ENCODE results near the gene LIN7C.

DNA sequence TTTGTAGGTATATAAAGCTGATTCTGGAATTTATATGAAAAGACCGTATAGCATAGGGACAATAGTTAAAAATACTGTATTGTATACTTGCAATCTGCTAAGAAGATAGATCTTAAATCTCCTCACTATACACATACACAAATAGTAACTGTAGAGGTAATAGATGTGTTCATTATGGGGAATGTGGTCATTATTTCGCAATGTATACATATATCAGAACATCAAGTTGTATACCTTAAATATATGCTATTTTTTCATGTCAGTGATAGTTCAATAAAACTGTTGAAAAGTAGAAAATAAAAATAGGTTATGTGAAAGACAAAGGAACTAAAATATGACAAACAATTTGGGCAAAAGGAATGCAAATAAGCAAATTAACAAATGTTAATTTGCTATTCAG, 35.2 kb upstream of the LIN7C start:
- TF ChIP-seq POLR2A (IDR thresholded peaks at IDR 0.05; ENCODE audit: low read depth, low read length) = no peak
- no peak for TF ChIP-seq TAF1 (IDR thresholded peaks at IDR 0.05; ENCODE audit: low read depth, low read length)
- TF ChIP-seq POLR2AphosphoS5 (IDR thresholded peaks at IDR 0.05; ENCODE audit: low read depth, low read length) = no peak
- TF ChIP-seq SPI1 (IDR thresholded peaks at IDR 0.05; ENCODE audit: low read depth, low read length) = no peak
- TF ChIP-seq PAX5 (IDR thresholded peaks at IDR 0.05; ENCODE audit: insufficient read depth, low read length, severe bottlenecking) = no peak
